AG09319 (cell line): ENCODE results near the gene MINPP1.

Experiments used
- DNase-seq: peaks from one replicate; pipeline ENCODE4 v3.0.0-alpha.2; 2010; ENCODE audit warnings: low read depth; ENCODE audit errors: extremely low read depth
- CTCF ChIP-seq: IDR thresholded peaks from 2 replicates; pipeline ENCODE4 v1.5.1; 2011; ENCODE audit warnings: low read depth, mild to moderate bottlenecking, inconsistent platforms, low read length, moderate library complexity

Gene MINPP1

GRCh38 chr10:87534173-87534858 is 29.6 kb downstream of the MINPP1 start:
- no peak for DNase-seq
- no peak for TF ChIP-seq CTCF

GRCh38 chr10:87538092-87539015 is 33.7 kb downstream of the MINPP1 start:
- DNase-seq = no peak
- no peak for TF ChIP-seq CTCF

GRCh38 chr10:87541114-87541513 is 36.4 kb downstream of the MINPP1 start:
- DNase-seq = no peak
- no peak for TF ChIP-seq CTCF

GRCh38 chr10:87544721-87545120 is 40.0 kb downstream of the MINPP1 start:
- no peak for TF ChIP-seq CTCF
- DNase-seq = no peak

GRCh38 chr10:87545783-87546182 is 41.1 kb downstream of the MINPP1 start:
- no peak for DNase-seq
- no peak for TF ChIP-seq CTCF

GRCh38 chr10:87546210-87546609 is 41.5 kb downstream of the MINPP1 start:
- DNase-seq = no peak
- TF ChIP-seq CTCF = no peak

- no peak for TF ChIP-seq CTCF
- DNase-seq = no peak
Observed at GRCh38 chr10:87546971-87547413, 42.3 kb downstream of the MINPP1 start.
